Psoas muscle (tissue), 8 donors: ENCODE results near the gene ARHGAP30. TPM values are rescaled to one million over a fixed set of nuclear protein-coding genes. Genes with fewer than 3 reads are reported as not detected.
A peak's percentile ranks its signal among the peaks of the same experiment; 100 is the strongest.
"Not testable (repeated sequence)": the region's sequence is repeated elsewhere in the genome, so short reads cannot be mapped to it uniquely, and the experiment has no call there.

ENCODE experiments used
- ATAC-seq, 4 donors: fragments of 200-7000 bp; cut with Tn5 transposase; one replicate each; pipeline ENCODE4 v1.9.1; 2020; ENCODE audit warnings: moderate library complexity in 3 of 4, mild to moderate bottlenecking in 2 of 4
- DNase-seq, 2 donors: peaks; one replicate each; pipeline ENCODE4 v3.0.0-alpha.2; 2020
- H3K27ac ChIP-seq: fragments of 200-600 bp; one replicate; pipeline ENCODE4 v1.8.0; 2022
- H3K27me3 ChIP-seq, 3 donors: fragments of 200-600 bp in 1 of 3; one replicate each; pipeline versions ENCODE4 v1.6.1 to v1.8.0; 2013 to 2022; ENCODE audit warnings: low read length in 2 of 3, mild to moderate bottlenecking in 2 of 3, moderate library complexity in 1 of 3; ENCODE audit not compliant: insufficient read depth in 3 of 3
- H3K36me3 ChIP-seq, 2 donors: fragments of 200-600 bp in 1 of 2; one replicate each; pipeline versions ENCODE4 v1.6.1 to v1.8.0; 2013 to 2022; ENCODE audit warnings: low read depth in 1 of 2, mild to moderate bottlenecking in 1 of 2, moderate library complexity in 1 of 2; ENCODE audit not compliant: insufficient read depth in 1 of 2
- H3K4me1 ChIP-seq: fragments of 200-600 bp; one replicate; pipeline ENCODE4 v1.8.0; 2022
- H3K4me3 ChIP-seq: fragments of 200-600 bp; one replicate; pipeline ENCODE4 v1.8.0; 2022; ENCODE audit warnings: mild to moderate bottlenecking
- H3K9me3 ChIP-seq: fragments of 200-600 bp; one replicate; pipeline ENCODE4 v1.8.0; 2022
- CTCF ChIP-seq: fragments of 200-600 bp; IDR thresholded peaks from one replicate; pipeline ENCODE4 v1.8.0; 2022; ENCODE audit warnings: antibody characterized with exemption
- WGBS, 3 donors: extraction: QIAGEN DNeasy Blood & Tissue Kit; methylation state at CpG; one replicate each; pipeline versions ENCODE4 v1.1.6 to v1.1.7; 2013; 5-methylcytosine and 5-hydroxymethylcytosine counted together
- intact Hi-C, 2 donors: fragments of 100-400 bp; cut with DNase I; formaldehyde crosslinking; loops; one replicate each; pipeline versions ENCODE4 v1.11.0 to v1.14.2; 2022
- long read RNA-seq, 2 donors: library from polyadenylated mRNA; unstranded; transcript quantifications; one replicate each; pipeline ENCODE4 v2.0.0, GENCODE V29; 2021
- polyA plus RNA-seq, 3 donors: library from polyadenylated mRNA; stranded (reverse); fragments of 200-250 nt; gene quantifications; one replicate each; pipeline ENCODE4 v1.2.3, GENCODE V29; 2013
- total RNA-seq, 4 donors: library from RNA; stranded (reverse); fragmentation: NEBNext Ultra II Directional in 2 of 4; extraction: Animal tissue kit (Norgen Biotek cat#: 25700) in 2 of 4; gene quantifications; one replicate each; pipeline versions ENCODE4 v1.2.1 to v1.2.4, GENCODE V29; 2021 to 2023
- donor health status: healthy with polysubstance abuse.
- donor health status: DM: no; HTN: no; CAD: no; lungs with moderate emphysema.
- donor health status: Bipolar disorder and iron deficiency.
- donor health status: healthy.
- donor health status: DM: yes; HTN: yes; CAD: no.
- donor health status: DM: no; HTN: no; CAD: no.
- donor health status: DM: no; HTN: no; CAD: no.
- donor health status: DM: yes; HTN: yes; CAD: no.

Gene ARHGAP30, protein sequence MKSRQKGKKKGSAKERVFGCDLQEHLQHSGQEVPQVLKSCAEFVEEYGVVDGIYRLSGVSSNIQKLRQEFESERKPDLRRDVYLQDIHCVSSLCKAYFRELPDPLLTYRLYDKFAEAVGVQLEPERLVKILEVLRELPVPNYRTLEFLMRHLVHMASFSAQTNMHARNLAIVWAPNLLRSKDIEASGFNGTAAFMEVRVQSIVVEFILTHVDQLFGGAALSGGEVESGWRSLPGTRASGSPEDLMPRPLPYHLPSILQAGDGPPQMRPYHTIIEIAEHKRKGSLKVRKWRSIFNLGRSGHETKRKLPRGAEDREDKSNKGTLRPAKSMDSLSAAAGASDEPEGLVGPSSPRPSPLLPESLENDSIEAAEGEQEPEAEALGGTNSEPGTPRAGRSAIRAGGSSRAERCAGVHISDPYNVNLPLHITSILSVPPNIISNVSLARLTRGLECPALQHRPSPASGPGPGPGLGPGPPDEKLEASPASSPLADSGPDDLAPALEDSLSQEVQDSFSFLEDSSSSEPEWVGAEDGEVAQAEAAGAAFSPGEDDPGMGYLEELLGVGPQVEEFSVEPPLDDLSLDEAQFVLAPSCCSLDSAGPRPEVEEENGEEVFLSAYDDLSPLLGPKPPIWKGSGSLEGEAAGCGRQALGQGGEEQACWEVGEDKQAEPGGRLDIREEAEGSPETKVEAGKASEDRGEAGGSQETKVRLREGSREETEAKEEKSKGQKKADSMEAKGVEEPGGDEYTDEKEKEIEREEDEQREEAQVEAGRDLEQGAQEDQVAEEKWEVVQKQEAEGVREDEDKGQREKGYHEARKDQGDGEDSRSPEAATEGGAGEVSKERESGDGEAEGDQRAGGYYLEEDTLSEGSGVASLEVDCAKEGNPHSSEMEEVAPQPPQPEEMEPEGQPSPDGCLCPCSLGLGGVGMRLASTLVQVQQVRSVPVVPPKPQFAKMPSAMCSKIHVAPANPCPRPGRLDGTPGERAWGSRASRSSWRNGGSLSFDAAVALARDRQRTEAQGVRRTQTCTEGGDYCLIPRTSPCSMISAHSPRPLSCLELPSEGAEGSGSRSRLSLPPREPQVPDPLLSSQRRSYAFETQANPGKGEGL
- total RNA-seq (1 to 10 TPM; 1.6 to 3.3 (median 1.8) TPM), polyA plus RNA-seq (under 1 TPM; 0.44 to 0.73 (median 0.47) TPM)
- long read RNA-seq, donor 1, full-length matches to known transcripts: 4 of 6 reads
- long read RNA-seq, donor 1, partial matches to known transcripts: 2 of 6 reads
- long read RNA-seq, donor 1, other reads (novel, unspliced or antisense): 0 of 6 reads
- long read RNA-seq, donor 2, partial matches to known transcripts: 2 of 4 reads
- long read RNA-seq, donor 2, other reads (novel, unspliced or antisense): 2 of 4 reads

DNA sequence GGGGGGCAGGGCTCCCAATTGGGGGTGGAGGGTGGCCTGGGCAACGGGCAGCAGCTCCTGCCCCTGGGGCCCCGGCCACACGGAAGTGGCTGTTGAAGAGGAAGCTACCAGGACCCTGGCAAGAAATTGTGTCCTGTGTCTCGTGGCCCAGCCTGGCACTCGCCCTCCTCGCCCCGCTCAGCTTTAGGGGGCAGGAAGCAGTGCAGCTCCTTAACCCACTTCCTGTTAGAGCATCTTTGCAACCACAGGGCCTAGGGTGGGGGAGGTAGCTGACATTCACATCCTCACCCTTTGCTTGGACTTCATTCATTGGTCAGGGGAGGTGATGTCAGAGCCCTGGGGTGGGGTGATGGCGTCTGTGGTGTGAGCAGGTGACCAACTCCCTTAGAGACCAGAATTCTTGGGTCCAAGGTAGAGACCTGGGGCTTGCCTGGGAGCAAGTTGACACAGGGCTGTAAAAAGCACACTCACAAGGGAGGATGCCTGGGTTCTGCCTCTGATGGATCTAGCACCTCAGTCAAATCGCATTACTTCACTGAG lies at the start of gene ARHGAP30:
Gene ARHGAP30 (minus strand): TSS at position 161 of the 540 bp plus-strand sequence. CDS start 267 bp downstream, outside the sequence.
- peak; percentile 39 to 60 (median 49) for ATAC-seq
- no peaks in the 10 kb centered on the region for H3K36me3 ChIP-seq
- 68 to 75% (median 74%) methylated on average over 9 of the region's 9 CpGs for WGBS, 3 donors
- no peak for TF ChIP-seq CTCF
- H3K4me1 ChIP-seq: no peaks in the 10 kb centered on the region
- peak within 1 kb of the TSS; percentile 49 for H3K4me3 ChIP-seq
- intact Hi-C loops: loop anchor here in 1 of 2 donors (5.0 kb wide), 1 partner anchor 68 kb away; no protein-coding TSS in a partner anchor
- peaks cover 0 to 5% (median 0%) of the 10 kb centered on the region in 3 donors for H3K27me3 ChIP-seq
- no peaks in the 10 kb centered on the region for H3K9me3 ChIP-seq
- peak; percentile 62 to 83 for DNase-seq
- no peak within 1 kb of the TSS for H3K27ac ChIP-seq

DNA sequence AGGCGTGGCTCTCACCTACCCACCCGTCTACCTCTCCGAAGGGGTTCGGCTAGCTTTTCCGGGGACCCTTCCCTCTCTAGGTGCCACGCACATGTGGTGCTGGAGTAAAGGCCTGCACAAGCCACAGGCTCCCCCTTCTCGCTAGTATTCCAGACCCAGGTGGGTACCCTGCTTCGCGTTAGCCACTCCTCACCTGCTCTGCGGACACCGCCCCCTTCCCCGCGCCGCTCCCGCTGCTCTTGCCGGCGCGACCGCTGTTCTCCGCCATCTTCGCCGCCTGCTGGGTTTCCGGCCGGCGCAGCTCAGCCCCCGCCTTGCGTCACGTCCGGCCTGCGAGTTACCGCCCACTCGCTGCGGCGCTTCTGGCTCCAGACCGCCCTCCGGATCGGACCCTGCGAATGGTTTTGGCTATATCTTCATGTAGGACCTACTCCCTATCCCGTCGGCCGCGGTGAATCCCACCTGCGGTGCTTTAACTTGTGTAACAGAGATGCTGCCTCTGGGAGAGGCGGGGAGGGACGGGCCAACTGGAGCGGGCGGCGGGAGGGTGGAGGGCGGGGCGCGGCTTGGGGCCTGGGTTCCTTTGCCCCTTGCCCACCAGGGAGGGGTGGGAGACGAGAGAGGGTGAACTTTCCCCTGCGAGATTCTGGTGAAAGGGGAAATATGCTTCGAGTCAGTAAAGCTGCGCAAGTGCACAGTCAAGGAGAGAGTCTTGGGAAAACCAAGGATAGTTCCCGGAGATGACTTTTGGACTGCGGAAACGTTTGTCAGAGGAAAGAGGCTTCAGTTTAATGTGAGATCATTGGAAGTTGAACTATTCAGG lies 48.3 kb upstream of the ARHGAP30 start, which contains the start of the genes NIT1 and PFDN2:
Gene NIT1 (plus strand): TSS at position 347 of the 823 bp plus-strand sequence. CDS start 72 bp downstream, at position 419.
Gene PFDN2 (minus strand): TSS at position 279 of the 823 bp plus-strand sequence. CDS start 11 bp downstream, at position 268.
- Histone ChIP-seq H3K9me3 (no peaks in the 10 kb centered on the region), H3K27ac (peak within 1 kb of the TSS; percentile 97), H3K4me3 (peak within 1 kb of the TSS; percentile 83), H3K27me3 (no peaks in the 10 kb centered on the region), H3K36me3 (peaks cover 0 to 37% of the 10 kb centered on the region in 2 donors), H3K4me1 (peaks cover 54% of the 10 kb centered on the region)
- intact Hi-C loops: no loop called here
- TF ChIP-seq CTCF: no peak
- ATAC-seq (peak; percentile 82 to 91 (median 86)), DNase-seq (peak; percentile 89 to 93)
- WGBS, 3 donors: 0 to 1% (median 0%) methylated on average over 56 to 58 of the region's 58 CpGs

DNA sequence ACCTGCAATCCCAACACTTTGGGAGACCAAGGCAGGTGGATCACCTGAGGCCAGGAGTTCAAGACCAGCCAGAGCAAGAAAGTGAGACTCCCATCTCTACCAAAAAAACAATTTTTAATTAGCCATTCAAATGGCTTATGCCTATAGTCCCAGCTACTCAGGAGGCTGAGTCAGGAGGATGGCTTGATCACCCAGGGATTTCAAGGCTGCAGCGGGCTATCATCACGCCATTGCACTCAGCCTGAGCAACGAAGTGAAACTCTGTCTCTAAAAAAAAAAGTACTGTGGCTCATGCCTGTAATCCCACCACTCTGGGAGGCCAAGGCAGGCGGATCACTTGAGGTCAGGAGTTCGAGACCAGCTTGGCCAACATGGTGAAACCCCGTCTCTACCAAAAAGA lies 46.3 kb upstream of the ARHGAP30 start:
- peaks cover 3 to 17% of the 10 kb centered on the region in 2 donors for H3K36me3 ChIP-seq
- DNase-seq, H3K9me3 ChIP-seq, ATAC-seq, H3K27me3 ChIP-seq, intact Hi-C loops: not testable (repeated sequence)
- H3K4me1 ChIP-seq: peaks cover 63% of the 10 kb centered on the region
- 85 to 88% (median 87%) methylated on average over 6 of the region's 6 CpGs for WGBS, 3 donors
- peak overlapping the region; percentile 97 for H3K27ac ChIP-seq
- peak overlapping the region; percentile 83 for H3K4me3 ChIP-seq

DNA sequence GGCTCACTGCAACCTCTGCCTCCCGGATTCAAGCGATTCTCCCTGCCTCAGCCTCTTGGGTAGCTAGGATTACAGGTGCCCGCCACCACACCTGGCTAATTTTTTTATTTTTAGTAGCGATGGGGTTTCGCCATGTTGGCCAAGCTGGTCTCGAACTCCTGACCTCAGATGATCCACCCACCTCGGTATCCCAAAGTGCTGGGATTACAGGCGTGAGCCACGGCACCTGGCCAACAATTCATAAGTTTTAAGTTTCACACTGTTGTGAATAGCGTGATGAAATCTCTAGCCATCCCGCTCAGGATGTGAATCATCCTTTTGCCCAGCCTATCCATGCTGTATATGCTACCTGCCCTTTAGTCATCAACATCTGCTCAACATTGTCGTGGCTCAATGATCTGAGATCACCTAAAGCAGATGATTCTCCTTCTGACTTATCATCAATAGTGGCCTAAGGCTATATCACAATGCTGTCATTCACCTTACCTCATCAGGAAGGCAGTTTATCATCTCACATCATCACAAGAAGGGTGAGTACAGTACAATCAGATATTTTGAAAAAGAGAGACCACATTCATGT lies 45.5 kb upstream of the ARHGAP30 start:
- Histone ChIP-seq H3K4me3 (peak overlapping the region; percentile 83), H3K27ac (peak overlapping the region; percentile 97), H3K27me3 (no peaks in the 10 kb centered on the region), H3K9me3 (no peaks in the 10 kb centered on the region), H3K36me3 (peaks cover 3 to 10% of the 10 kb centered on the region in 2 donors), H3K4me1 (peaks cover 63% of the 10 kb centered on the region)
- intact Hi-C loops: no loop called here
- no peak for TF ChIP-seq CTCF
- DNase-seq (peak; percentile 45 to 78), ATAC-seq (peak; percentile 56 to 74 (median 70))
- WGBS, 3 donors: 37 to 48% (median 39%) methylated on average over 12 of the region's 12 CpGs
